ENCODE data around the gene NAP1L1. TPM values are rescaled to one million over a fixed set of nuclear protein-coding genes. Genes with fewer than 3 reads are reported as not detected.

Gene NAP1L1
- total and polyA plus RNA-seq, 11 donors = 175 to 359 (median 247) TPM

DNA sequence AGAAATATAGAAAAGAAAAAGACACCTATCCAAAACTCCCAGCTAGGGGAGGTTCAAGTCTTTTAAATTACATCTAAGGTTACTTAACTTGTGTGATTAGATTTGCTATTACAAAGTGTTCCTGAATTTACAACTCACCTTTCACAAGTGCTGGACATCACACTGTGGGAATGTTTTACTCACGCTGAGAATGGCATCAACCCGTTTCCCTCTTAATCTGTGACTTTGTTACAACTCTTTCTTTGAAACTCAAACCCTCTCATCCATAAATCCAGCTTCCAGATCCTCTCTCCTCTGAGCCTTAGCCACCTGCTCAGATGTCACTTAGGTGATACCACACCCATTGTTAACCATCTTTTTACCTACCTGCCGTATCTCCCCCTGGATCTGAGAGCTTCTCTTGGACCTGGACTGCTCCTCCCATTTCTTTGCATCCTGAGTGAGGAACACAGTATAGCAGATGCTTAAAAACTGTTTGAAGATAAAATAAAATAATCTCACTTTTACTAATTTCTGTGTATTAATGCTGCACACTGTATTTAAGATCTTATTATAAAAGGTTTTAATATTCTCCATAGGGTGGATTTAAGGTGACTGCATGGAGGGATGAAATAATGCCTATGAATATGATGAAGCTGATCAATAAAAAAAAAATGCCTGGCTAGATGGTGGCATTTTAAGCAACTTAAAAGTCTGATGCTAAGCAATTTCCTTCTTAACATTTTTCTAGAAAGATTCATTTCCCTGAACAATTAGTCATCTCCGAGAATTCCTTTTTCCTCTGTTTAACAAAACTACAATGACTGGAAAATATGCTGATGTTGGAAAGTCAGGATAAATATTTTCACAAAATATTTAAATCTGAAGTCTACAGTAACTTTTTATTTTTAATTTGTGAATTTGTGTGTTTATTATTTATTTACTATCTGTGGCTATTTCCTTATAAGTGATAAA is 39.1 kb upstream of the NAP1L1 start:
- no peaks in the 10 kb centered on the region for H3K9me3 ChIP-seq
- DNase-seq (no peak), ATAC-seq (no peak)
- intact Hi-C loops (cut with DNase I) = no loop called here
- WGBS, 4 donors = 45 to 56% (median 52%) methylated on average over 4 of the region's 4 CpGs
- peak overlapping the region in 1 of 12 donors; percentile 48 for H3K27ac ChIP-seq
- H3K4me1 ChIP-seq = peaks cover 0 to 7% (median 0%) of the 10 kb centered on the region in 12 donors
- H3K27me3 ChIP-seq = no peaks in the 10 kb centered on the region
- TF ChIP-seq CTCF (IDR thresholded peaks at IDR 0.05) (no peak), POLR2A (IDR thresholded peaks at IDR 0.05) (no peak)
- no peaks in the 10 kb centered on the region for H3K36me3 ChIP-seq
- no peak overlapping the region for H3K4me3 ChIP-seq

DNA sequence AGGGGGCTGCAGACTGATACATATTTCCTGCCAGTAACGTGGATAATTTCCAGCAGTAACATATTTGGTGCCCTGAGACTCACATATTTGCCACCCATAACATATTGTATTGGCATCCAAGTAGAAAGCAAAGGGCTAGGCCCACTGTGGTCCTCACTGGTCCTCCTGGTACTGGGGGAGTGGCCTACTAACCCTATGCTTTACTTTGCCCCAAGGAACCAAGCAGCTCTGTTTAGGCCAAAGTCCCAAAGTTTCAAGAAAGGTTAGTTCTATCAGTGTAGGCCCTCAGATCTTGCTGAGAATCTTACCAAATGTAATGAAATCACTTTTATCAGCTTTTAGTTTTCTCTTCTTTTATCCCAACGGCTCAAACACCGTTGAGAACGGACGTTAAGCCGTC is 35.4 kb upstream of the NAP1L1 start:
- 85 to 90% (median 86%) methylated on average over 6 of the region's 6 CpGs for WGBS, 4 donors
- Histone ChIP-seq H3K4me1 (peaks cover 0 to 7% (median 0%) of the 10 kb centered on the region in 12 donors), H3K36me3 (no peaks in the 10 kb centered on the region), H3K9me3 (no peaks in the 10 kb centered on the region), H3K27ac (no peak overlapping the region), H3K4me3 (no peak overlapping the region), H3K27me3 (no peaks in the 10 kb centered on the region)
- no peak for ATAC-seq
- DNase-seq = no peak
- TF ChIP-seq CTCF (IDR thresholded peaks at IDR 0.05) (no peak), POLR2A (IDR thresholded peaks at IDR 0.05) (no peak)
- intact Hi-C loops (cut with DNase I) = loop anchor here in 1 of 10 donors (10.0 kb wide), 1 partner anchor 225 kb away; the partner anchor contains the start of gene BBS10

- ATAC-seq = no peak
- H3K27me3 ChIP-seq = no peaks in the 10 kb centered on the region
- TF ChIP-seq POLR2A (IDR thresholded peaks at IDR 0.05) (no peak), CTCF (IDR thresholded peaks at IDR 0.05) (no peak)
- H3K36me3 ChIP-seq = no peaks in the 10 kb centered on the region
- no peak for DNase-seq
- WGBS, 4 donors = 93 to 98% (median 95%) methylated on average over 2 of the region's 2 CpGs
- peaks cover 0 to 11% (median 3%) of the 10 kb centered on the region in 12 donors for H3K4me1 ChIP-seq
- no peak overlapping the region for H3K27ac ChIP-seq
- no peak overlapping the region for H3K4me3 ChIP-seq
- H3K9me3 ChIP-seq = no peaks in the 10 kb centered on the region
- intact Hi-C loops (cut with DNase I) = loop anchor here in 1 of 10 donors (10.0 kb wide), 1 partner anchor 227 kb away; the partner anchor contains the start of gene BBS10
Measured at GRCh38 chr12:76117751-76118150, 33.3 kb upstream of the NAP1L1 start.

GRCh38 chr12:76117067-76117691 is 32.7 kb upstream of the NAP1L1 start:
- WGBS, 4 donors = 89 to 96% (median 95%) methylated on average over 3 of the region's 3 CpGs
- Histone ChIP-seq H3K27me3 (no peaks in the 10 kb centered on the region), H3K4me1 (peaks cover 0 to 11% (median 3%) of the 10 kb centered on the region in 12 donors), H3K9me3 (no peaks in the 10 kb centered on the region), H3K4me3 (no peak overlapping the region), H3K36me3 (no peaks in the 10 kb centered on the region), H3K27ac (no peak overlapping the region)
- intact Hi-C loops (cut with DNase I) = loop anchor here in 1 of 10 donors (10.0 kb wide), 1 partner anchor 228 kb away; the partner anchor contains the start of gene BBS10
- DNase-seq (no peak), ATAC-seq (no peak)
- TF ChIP-seq POLR2A (IDR thresholded peaks at IDR 0.05) = no peak
- TF ChIP-seq CTCF (IDR thresholded peaks at IDR 0.05) = no peak

Data from heart left ventricle (tissue), 16 donors.